Neural cell (in vitro differentiated cells): ENCODE data around the gene INTS11.

Experiments used
- CTCF ChIP-seq: fragments of 450-650 bp; IDR thresholded peaks from 2 replicates; pipeline ENCODE4 v1.5.1; 2014; ENCODE audit warnings: antibody characterized with exemption, mild to moderate bottlenecking, moderate library complexity; ENCODE audit not compliant: poor library complexity, severe bottlenecking
- EZH2 ChIP-seq: fragments of 200-600, 300-800 bp; shearing (Covaris generic), sonication (generic); IDR thresholded peaks from 2 replicates; pipeline ENCODE4 v1.6.1; 2014; ENCODE audit warnings: antibody characterized with exemption, low read length, borderline replicate concordance, mild to moderate bottlenecking; ENCODE audit not compliant: insufficient read depth, poor library complexity, severe bottlenecking
- MXI1 ChIP-seq: fragments of 450-650 bp; conservative IDR thresholded peaks from 2 replicates; pipeline ENCODE4 v1.6.1; 2014; ENCODE audit warnings: antibody characterized with exemption, mild to moderate bottlenecking; ENCODE audit not compliant: poor library complexity, severe bottlenecking
- POLR2AphosphoS5 ChIP-seq: IDR thresholded peaks from 2 replicates; pipeline ENCODE4 v1.6.1; 2012
- RAD21 ChIP-seq: fragments of 450-650 bp; conservative IDR thresholded peaks from 2 replicates; pipeline ENCODE4 v1.6.1; 2014; ENCODE audit warnings: antibody characterized with exemption, mild to moderate bottlenecking, moderate library complexity
- SMC3 ChIP-seq: fragments of 450-650 bp; conservative IDR thresholded peaks from 2 replicates; pipeline ENCODE4 v1.6.1; 2014; ENCODE audit warnings: antibody characterized with exemption, mild to moderate bottlenecking, moderate library complexity; ENCODE audit not compliant: poor library complexity
- TAF1 ChIP-seq: IDR thresholded peaks from 2 replicates; pipeline ENCODE4 v1.6.1; 2012; ENCODE audit warnings: low read depth

- TF ChIP-seq SMC3: no peak
- no peak for TF ChIP-seq CTCF
- no peak for TF ChIP-seq TAF1
- no peak for TF ChIP-seq MXI1
- TF ChIP-seq EZH2: no peak
- no peak for TF ChIP-seq RAD21
- no peak for TF ChIP-seq POLR2AphosphoS5
Observed at GRCh38 chr1:1310476-1311053, 13.9 kb downstream of the INTS11 start.
